ENCODE measurements around the gene RNF34.

Gene RNF34

DNA sequence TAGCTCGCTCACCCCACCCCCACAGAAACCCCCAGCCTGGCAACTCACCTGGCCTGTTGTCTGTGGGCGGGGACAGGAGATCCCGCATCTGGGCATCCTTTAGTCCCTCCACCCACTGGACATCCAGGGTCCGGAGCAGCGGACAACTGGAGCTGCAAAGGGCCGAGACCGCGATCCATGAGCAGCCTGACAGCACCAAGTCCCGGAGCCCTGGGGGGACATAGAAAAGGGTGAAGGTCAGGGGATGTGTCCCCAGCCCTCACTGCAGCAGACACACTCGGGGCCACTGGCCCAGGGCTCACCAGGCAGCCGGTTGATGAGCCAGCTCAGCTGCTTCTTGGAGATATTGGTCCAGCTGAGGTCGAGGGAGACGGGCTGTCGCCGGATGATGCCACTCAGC, 40.9 kb downstream of the RNF34 start:
- no peak for DNase-seq

DNA sequence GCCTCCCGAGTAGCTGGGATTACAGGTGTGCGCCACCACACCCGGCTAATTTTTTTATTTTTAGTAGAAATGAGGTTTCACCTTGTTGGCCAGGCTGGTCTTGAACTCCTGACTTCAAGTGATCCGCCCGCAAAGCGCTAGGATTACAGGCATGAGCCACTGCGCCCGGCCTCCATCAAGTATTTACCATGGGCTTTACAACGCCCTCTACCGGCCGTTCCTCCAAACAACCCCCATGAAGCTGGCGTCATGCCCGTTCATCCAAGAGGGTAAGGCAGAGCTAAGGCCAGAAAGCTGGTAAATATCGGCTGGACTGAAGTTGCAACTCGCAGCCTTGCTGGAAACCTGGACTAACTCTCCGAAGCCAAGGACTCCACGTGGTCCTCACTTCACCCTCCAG, 41.6 kb downstream of the RNF34 start:
- DNase-seq: no peak

GRCh38 chr12:121442028-121442948, 42.4 kb downstream of the RNF34 start:
- DNase-seq: no peak

- DNase-seq: peak; percentile 49
Measured at GRCh38 chr12:121443193-121443870, 43.4 kb downstream of the RNF34 start.

GRCh38 chr12:121443911-121444841, 44.3 kb downstream of the RNF34 start:
- no peak for DNase-seq

DNA sequence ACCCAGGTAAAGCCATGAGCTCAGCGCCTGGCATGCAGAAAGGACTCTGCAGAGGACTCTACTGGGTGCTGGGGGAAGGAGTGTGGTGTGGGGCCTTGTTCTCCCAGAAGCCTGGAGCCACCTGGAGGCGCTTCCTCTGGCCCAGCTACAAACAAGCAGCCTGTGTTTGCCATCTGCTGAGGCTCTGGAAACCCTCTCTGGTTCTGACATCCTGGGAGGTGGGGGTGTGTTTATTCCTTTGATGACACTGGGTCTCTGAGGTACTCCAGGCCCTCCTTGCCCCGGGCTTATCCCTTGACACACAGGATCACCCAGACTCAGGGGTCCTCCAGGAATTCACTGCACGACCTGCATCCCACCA, 44.9 kb downstream of the RNF34 start:
- no peak for DNase-seq

DNA sequence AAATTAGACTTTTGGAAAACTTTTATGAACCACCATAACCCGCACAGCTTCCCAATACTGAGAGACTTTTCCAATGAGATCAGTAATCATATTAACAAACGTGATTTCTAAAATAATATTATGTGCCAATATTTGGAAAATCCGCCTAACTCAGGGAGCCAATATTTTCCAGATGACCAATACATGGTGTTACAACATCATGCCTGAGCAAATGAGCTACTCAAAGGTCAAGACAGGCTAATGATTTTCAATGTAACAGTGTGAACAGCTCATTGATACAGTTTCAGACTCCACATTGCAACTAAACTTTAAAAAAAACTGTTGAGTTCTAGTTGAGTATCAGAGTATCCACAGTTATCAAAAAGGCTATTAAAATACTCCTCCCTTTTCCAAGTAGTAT, 46.8 kb downstream of the RNF34 start:
- no peak for DNase-seq

- no peak for DNase-seq
Measured at GRCh38 chr12:121448771-121449315, 48.9 kb downstream of the RNF34 start.

DNA sequence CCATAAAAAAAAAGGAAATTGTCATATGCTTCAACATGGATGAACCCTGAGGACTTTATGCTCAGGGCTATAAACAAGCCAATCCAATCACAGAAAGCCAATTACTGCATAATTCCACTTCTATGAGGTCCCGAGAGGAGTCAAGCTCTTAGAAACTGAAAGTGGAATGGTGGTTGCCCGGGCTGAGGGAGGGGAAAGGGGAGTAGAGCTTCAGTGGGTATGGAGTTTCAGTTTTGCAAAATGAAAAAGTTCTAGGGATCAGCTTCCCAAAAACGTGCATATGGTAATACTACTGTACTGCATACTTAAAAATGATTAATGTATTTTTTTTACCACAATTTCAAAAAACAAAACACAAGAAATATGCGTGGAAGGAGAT, 52.0 kb downstream of the RNF34 start:
- no peak for DNase-seq

DNA sequence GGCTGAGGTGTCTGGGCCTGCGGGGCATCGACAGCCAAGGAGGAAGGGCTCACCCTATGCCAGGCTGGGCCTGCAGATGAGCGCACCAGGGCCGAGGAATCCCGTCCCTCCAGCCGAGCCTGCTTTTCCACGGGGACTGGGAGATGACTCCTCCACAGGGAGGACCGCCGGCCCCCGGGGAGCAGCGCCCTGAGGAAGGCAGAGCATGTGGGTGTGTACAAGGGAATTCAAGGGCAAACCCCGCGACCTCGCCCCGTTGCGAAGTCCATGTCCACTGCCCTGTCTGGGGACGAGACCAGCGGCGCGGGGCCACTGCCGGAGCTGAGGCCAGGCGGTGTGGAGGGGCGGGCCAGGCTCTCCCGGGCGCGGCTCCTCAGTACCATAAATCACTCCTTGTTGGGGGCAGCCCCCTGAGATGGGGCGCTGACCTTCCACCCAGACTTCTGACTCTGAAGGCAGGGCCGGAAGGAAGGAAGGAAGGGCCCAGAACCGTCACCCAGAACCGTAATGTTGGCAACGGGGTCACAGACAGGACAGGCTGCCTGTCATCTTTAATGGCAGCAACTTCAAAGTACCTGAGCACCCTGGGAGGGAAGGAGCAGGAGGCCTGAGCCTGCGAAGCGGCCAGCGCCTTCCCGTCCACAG, 52.5 kb downstream of the RNF34 start:
- no peak for DNase-seq

DNA sequence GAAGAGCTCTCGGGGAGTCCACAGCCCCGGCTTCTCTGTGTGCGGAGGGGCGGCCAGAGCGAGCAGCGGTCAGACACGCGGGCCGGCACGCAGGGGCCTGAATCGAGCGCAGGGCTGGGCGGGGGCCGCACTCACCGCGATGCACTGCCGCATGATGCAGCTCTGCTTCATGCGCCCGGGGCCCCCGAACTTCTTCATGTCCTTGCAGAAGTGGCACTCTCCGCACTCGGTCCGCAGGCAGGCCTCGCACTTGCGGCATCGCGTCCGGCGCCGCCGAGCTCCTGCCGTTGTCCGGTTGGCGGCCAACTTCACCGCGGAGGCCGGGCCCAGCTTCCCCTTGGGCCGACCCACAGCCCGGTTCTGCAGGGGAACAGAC, 53.1 kb downstream of the RNF34 start:
- no peak for DNase-seq

DNA sequence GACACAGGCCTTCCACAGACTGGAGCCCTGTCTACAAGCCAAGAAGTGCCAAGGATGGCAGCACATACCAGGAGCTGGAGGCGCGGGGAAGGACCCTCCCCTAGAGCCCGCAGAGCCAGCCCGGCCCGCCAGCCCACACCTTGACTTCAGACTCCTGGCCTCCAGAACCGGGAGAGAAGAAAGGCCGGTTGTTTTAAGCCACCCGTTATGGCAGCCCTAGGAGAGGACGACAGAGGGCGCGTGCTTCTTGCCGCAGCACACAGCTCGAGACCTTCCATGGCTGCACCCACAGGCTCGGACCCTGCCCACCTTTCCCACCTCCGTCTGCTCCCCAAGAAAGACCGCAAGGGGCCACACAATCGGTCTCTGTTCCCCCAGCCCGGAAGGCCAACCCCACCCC, 53.7 kb downstream of the RNF34 start:
- no peak for DNase-seq

DNA sequence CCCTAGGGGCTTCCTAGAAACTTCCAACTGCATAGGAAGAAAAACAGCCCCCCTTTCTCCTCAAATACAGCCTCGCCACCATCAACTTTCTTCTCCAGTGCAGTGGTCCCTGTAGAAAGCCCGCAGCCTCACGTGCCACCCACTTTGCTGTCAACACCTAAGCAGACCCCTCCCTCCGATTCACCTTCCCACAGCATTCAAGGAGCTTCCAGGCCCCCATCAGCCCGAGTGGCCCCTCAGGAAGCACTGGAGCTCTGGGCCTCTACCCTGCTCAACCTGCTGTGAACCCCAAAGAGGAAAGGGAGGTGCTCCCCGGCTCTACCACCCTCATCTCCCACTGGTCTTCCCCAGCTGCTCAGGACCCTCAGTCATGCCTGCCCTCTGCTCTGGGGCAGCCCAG, 55.0 kb downstream of the RNF34 start:
- no peak for DNase-seq

DNA sequence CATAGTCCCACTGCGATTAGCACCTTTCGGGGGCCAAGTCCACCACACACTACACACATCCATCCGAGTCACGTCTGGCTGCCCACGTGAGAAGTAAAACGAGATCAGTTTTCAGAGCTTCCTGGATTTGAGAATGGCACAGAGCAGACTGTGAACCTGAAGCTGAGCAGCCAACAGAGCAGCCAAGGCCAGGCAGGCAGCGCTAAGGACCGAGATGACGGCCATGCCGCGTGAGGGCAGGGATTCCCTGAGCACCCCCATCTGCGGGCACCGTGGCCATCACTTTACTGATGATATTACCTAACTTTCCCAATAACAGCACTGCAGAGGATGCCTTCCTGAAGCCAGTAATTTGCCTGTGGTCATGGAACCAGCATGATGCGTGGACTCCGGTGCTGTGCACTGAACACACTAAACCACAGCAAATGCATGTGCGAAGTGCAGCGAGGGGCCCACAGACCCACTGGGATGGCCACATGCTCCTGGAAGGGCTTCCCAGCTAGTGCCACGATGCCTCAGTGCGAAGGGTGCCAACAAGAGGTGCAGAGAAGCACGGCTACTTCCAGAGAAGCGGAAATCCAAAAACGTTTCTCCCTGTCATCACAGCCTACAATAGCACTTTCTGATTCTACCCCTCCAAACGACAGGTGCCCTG, 56.0 kb downstream of the RNF34 start:
- DNase-seq: no peak

DNA sequence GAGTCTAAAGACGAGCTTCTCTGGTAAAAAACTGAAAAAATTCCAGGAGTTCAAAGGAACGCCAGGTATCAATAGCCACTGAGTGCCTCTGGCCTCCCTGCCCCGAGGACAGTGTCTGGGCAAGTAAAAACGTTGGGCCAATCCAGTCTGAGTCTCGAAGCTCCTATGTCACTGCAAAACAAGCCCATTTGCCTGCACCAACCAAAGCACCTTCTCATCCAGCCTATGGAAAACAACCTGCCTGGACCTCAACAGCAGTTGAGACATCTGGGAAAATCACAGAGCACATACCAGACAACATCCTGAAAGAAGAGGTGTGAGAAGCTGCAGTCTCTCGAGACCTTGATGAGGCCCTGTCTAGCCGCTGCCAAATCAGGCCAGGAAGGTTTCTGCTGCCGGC, 56.6 kb downstream of the RNF34 start:
- DNase-seq: no peak

GRCh38 chr12:121461048-121461447, 61.1 kb downstream of the RNF34 start:
- DNase-seq: no peak

DNA sequence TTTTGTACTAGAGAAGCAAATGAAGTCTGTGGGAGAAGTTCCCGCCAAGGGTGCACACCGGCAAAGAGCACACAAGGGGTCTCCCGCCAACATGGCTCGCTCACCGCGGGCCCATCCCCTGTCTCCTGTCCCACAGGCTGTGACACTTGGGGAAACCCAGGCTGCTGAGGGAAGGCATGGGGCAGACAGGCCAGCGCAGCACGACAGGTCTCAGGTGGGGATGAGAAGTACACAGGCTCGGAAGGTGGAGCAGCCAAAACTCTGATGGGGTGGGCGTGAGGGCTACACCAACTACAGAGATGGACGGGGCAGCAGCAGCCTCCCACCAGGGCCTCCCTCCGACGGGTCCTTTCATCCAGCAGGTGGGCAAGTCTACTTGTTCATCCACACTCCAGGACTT, 64.4 kb downstream of the RNF34 start:
- no peak for DNase-seq

DNA sequence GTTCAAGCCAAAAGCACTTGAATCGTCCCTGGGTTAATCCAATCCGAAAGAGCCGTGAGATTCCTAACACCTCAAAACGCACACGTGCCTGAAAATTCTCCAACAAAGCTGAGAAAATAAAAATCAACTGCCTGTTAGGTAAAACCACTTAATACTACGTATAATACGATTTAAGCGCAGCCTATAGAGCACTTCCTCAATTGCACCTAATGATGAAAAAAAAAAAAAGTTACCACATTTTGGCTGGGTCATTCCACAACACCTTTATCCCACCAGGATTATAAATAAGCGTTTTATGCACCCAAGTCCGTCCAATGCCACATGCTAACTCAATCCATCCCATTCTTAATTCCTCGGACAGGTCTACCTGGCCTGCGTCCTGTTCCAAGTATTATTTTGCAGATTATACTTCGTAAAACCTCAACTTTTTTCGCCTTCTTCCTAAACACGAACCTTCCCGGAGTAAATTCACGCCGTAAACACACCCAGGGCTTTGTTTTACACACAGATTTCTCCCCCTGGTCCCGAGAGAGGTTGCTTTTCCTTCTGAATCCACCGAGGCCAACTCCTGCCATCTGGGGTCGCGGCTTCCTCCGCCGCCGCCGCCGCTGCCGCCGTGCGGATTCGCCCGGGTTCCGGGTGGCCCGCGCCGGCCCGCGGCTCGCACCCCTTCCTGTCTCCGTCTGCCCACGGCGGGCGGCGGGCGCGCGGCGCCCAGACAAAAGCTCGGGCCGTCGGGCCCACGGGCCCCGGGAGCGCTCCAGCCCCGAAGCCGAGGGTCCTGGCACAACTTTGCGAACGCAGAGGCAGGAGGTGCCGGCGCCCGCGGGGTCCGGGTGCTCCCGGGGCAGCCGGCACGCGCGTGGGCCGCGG, 66.2 kb downstream of the RNF34 start:
- peak; percentile 15 for DNase-seq

DNA sequence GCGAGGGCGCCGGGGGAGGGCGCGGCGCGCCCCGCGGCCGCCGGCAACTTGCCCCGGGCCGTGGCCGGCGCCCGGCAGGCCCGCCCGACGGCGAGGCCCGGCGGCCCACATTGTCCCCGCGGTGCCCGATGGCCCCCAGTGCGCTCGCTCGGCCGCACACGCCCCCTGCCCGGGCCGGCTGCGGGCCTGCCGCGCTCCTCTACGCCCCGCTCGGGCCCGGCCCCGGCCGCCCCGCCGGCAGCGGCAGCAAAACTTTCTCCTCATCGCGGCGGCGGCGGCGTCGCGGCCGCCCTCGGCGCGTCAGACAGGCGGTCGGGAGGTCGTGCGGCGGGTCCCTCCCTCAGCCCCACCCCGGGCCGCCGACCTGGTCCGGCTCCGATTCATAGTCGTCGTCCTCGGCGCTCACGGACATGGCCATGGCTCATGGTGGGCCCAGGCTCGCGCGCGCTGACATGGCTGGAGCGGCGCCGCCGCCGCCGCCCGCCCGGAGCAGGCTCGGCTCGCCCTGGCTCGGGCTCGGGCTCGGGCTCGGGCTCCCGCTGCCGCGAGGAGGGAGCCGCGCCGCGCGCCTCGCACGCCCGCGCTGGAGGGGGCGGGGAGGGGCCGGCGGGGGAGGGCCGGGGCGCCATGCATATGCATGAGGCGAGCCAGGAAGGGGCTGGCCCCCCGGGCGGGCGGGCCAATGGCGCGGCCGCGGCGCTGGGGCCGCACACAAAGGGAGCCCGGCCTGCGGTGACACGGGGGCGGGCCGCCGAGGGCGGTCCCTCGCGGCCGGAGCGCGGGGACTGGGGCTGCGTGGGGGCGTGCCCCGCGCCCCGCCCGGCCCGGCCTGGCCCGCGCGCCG, 67.1 kb downstream of the RNF34 start:
- peak; percentile 83 for DNase-seq

Measured in activated CD4-positive, alpha-beta T cell treated with anti-CD3 and anti-CD28 coated beads for 1 hour (primary cell).